Caco-2 (cell line): ENCODE results near the gene CDC37L1. TPM values are rescaled to one million over a fixed set of nuclear protein-coding genes. Genes with fewer than 3 reads are reported as not detected.

ENCODE experiments used
- BruUV-seq: library from RNA; stranded (reverse); fragments of 400-500 nt; replicated peaks from 2 replicates; lab custom pipeline; 2021; lab: Mats Ljungman, UMichigan
- CTCF ChIA-PET: fragments of 300-600 bp; sonication (Branson Sonifier 250); formaldehyde crosslinking; loops from one replicate; lab custom pipeline; 2022; ENCODE audit warnings: antibody characterized with exemption; lab: Charles Lee
- POLR2A ChIA-PET: fragments of 300-600 bp; sonication (Branson Sonifier 250); formaldehyde crosslinking; loops from one replicate; lab custom pipeline; 2022; ENCODE audit warnings: antibody characterized with exemption; lab: Charles Lee
- DNase-seq, 2 experiments: peaks; one replicate each; pipeline versions ENCODE4 v3.0.0 to v3.0.0-alpha.2; 2020 to 2022
- H3K27me3 ChIP-seq: replicated peaks from 2 replicates; pipeline ENCODE4 v1.6.0; 2011; ENCODE audit warnings: low read length; ENCODE audit not compliant: control insufficient read depth, insufficient read depth
- H3K36me3 ChIP-seq: 2 replicates; pipeline ENCODE4 v1.5.1; 2011; ENCODE audit warnings: low read length; ENCODE audit not compliant: control insufficient read depth, insufficient read depth
- H3K4me1 ChIP-seq: fragments of 250-450 bp; sonication (Bioruptor Pico); 2 replicates; pipeline ENCODE4 v1.5.1; 2020; ENCODE audit warnings: mild to moderate bottlenecking
- H3K4me3 ChIP-seq: 2 replicates; pipeline ENCODE4 v1.5.1; 2011; ENCODE audit warnings: low read depth, mild to moderate bottlenecking, control low read depth, low read length
- H3K9me3 ChIP-seq: fragments of 250-450 bp; sonication (Bioruptor Pico); 2 replicates; pipeline ENCODE4 v1.5.1; 2020; ENCODE audit warnings: mild to moderate bottlenecking, moderate library complexity
- H3K27ac Mint-ChIP-seq: one replicate; pipeline ENCODE4 v1.8.0; 2022; ENCODE audit warnings: mixed read lengths; ENCODE audit not compliant: unreplicated experiment
- H3K27me3 Mint-ChIP-seq: one replicate; pipeline ENCODE4 v1.8.0; 2022; ENCODE audit warnings: mixed read lengths; ENCODE audit not compliant: insufficient read depth, unreplicated experiment
- H3K36me3 Mint-ChIP-seq: one replicate; pipeline ENCODE4 v1.8.0; 2022; ENCODE audit warnings: mild to moderate bottlenecking, mixed read lengths; ENCODE audit not compliant: insufficient read depth, unreplicated experiment
- H3K4me1 Mint-ChIP-seq: one replicate; pipeline ENCODE4 v1.8.0; 2022; ENCODE audit warnings: low read depth, mixed read lengths; ENCODE audit not compliant: unreplicated experiment
- H3K4me3 Mint-ChIP-seq: one replicate; pipeline ENCODE4 v1.8.0; 2022; ENCODE audit warnings: mild to moderate bottlenecking, moderate library complexity, mixed read lengths; ENCODE audit not compliant: unreplicated experiment
- H3K9me3 Mint-ChIP-seq: one replicate; pipeline ENCODE4 v1.8.0; 2022; ENCODE audit warnings: mixed read lengths; ENCODE audit not compliant: unreplicated experiment
- intact Hi-C: fragments of 100-400 bp; cut with micrococcal nuclease; formaldehyde crosslinking; loops from one replicate; pipeline ENCODE4 v1.10.0; 2022; ENCODE audit not compliant: unreplicated experiment
- total RNA-seq: library from RNA; stranded (reverse); gene quantifications from 2 replicates; pipeline ENCODE4 v1.2.3, GENCODE V29; 2022
- TF ChIP-seq, protein P1 (sequence below), 2 experiments: fragments of 200-600 bp in 1 of 2; IDR thresholded peaks; 1 replicate in 1 of 2; 2 replicates in 1 of 2; pipeline versions ENCODE4 v1.5.1 to v1.8.0; 2011 to 2022; ENCODE audit warnings: antibody characterized with exemption in 1 of 2, control low read depth in 1 of 2, inconsistent platforms in 1 of 2, low read depth in 1 of 2, low read length in 1 of 2, mild to moderate bottlenecking in 1 of 2, moderate library complexity in 1 of 2; ENCODE audit not compliant: insufficient read depth in 1 of 2, severe bottlenecking in 1 of 2, unreplicated experiment in 1 of 2

CDC37L1 gene
- total RNA-seq, 1 experiment from 2014 or later, result 9.3 TPM

DNA sequence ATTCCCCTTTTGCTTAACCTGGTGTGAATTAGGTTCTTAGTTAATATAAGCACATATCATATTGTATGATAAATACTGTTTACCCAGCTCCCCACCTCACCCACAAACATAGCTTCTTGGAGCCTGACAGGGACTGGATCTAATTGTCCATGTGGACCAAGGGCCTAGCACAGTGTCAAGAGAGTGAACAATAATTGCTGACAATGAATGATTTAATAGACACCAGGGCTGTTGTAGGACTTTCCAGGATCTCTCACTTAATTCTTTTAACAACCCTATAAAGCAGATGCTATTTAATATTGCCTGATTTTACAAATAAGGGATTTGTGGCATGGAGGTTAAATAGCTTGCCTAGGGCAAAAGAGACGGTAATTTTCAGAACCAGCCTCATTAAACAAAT is 36.8 kb downstream of the CDC37L1 start:
- Mint-ChIP-seq H3K27ac (no peak overlapping the region), H3K27me3 (no peaks in the 10 kb centered on the region), H3K9me3 (peaks cover 12% of the 10 kb centered on the region), H3K4me1 (no peaks in the 10 kb centered on the region), H3K4me3 (no peak overlapping the region), H3K36me3 (peaks cover 13% of the 10 kb centered on the region)
- ChIA-PET POLR2A (no interaction called here), CTCF (no interaction called here)
- BruUV-seq, result no TSS peak
- TF ChIP-seq, protein P1, sequence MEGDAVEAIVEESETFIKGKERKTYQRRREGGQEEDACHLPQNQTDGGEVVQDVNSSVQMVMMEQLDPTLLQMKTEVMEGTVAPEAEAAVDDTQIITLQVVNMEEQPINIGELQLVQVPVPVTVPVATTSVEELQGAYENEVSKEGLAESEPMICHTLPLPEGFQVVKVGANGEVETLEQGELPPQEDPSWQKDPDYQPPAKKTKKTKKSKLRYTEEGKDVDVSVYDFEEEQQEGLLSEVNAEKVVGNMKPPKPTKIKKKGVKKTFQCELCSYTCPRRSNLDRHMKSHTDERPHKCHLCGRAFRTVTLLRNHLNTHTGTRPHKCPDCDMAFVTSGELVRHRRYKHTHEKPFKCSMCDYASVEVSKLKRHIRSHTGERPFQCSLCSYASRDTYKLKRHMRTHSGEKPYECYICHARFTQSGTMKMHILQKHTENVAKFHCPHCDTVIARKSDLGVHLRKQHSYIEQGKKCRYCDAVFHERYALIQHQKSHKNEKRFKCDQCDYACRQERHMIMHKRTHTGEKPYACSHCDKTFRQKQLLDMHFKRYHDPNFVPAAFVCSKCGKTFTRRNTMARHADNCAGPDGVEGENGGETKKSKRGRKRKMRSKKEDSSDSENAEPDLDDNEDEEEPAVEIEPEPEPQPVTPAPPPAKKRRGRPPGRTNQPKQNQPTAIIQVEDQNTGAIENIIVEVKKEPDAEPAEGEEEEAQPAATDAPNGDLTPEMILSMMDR (IDR thresholded peaks at IDR 0.05; ENCODE audit: insufficient read depth in 1 of 2, low read depth in 1 of 2, low read length in 1 of 2, severe bottlenecking in 1 of 2, unreplicated experiment in 1 of 2), result no peak
- no peak overlapping the region for H3K4me3 ChIP-seq
- no peaks in the 10 kb centered on the region for H3K36me3 ChIP-seq
- intact Hi-C loops, result no loop called here
- DNase-seq, result no peak
- H3K27me3 ChIP-seq, result no peaks in the 10 kb centered on the region
- H3K4me1 ChIP-seq, result no peaks in the 10 kb centered on the region
- no peaks in the 10 kb centered on the region for H3K9me3 ChIP-seq

DNA sequence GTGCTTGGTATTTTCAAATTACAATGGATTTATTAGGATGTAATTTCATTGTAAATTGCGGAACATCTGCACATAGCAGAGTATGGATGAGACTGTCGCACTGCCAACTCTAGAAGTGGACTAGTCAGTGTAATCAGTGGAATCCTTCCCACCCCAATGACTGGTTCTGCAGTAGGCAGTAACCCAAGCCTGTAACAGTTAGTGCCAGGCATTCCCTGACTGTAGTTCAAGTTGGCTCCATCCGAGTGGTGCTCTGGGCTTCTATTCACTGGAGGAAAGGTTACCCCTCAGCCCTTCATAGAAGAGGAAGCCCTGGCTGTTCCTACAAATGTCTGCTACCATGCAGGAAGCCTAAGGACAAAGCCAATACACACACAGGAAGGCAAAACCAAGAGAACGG is 38.4 kb downstream of the CDC37L1 start:
- no peak for DNase-seq
- Mint-ChIP-seq H3K36me3 (peaks cover 9% of the 10 kb centered on the region), H3K4me3 (no peak overlapping the region), H3K27ac (no peak overlapping the region), H3K4me1 (no peaks in the 10 kb centered on the region), H3K9me3 (peaks cover 12% of the 10 kb centered on the region), H3K27me3 (no peaks in the 10 kb centered on the region)
- H3K27me3 ChIP-seq, result no peaks in the 10 kb centered on the region
- ChIA-PET CTCF (no interaction called here), POLR2A (no interaction called here)
- no peak overlapping the region for H3K4me3 ChIP-seq
- BruUV-seq, result no TSS peak
- no peaks in the 10 kb centered on the region for H3K36me3 ChIP-seq
- no peaks in the 10 kb centered on the region for H3K9me3 ChIP-seq
- no peaks in the 10 kb centered on the region for H3K4me1 ChIP-seq
- TF ChIP-seq, protein P1 (IDR thresholded peaks at IDR 0.05; ENCODE audit: insufficient read depth in 1 of 2, low read depth in 1 of 2, low read length in 1 of 2, severe bottlenecking in 1 of 2, unreplicated experiment in 1 of 2), result no peak
- intact Hi-C loops, result no loop called here

DNA sequence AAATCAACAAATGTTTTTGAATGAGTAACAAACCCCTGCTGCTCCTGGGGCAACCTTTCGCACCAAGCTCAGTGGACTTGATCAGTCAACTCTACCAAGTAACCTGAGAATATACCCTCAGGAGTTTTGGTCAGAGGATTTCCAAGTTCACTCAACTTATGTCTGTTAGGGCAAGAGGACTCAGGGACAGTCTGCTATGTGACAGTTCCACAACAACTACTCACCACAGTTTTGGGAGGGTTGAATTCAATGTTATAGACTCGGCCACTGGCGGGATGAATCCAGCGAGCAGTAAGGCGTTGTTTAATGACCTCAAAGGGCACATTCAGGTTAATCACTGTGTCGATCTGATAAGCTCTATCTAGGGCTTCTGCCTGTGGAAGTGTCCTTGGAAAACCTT is 39.5 kb downstream of the CDC37L1 start:
- no TSS peak for BruUV-seq
- Mint-ChIP-seq H3K27ac (no peak overlapping the region), H3K4me3 (no peak overlapping the region), H3K4me1 (no peaks in the 10 kb centered on the region), H3K27me3 (no peaks in the 10 kb centered on the region), H3K9me3 (peaks cover 6% of the 10 kb centered on the region), H3K36me3 (peaks cover 9% of the 10 kb centered on the region)
- Histone ChIP-seq H3K4me3 (no peak overlapping the region), H3K27me3 (no peaks in the 10 kb centered on the region), H3K4me1 (no peaks in the 10 kb centered on the region), H3K9me3 (no peaks in the 10 kb centered on the region), H3K36me3 (no peaks in the 10 kb centered on the region)
- ChIA-PET POLR2A (no interaction called here), CTCF (no interaction called here)
- intact Hi-C loops, result no loop called here
- DNase-seq, result no peak
- TF ChIP-seq, protein P1 (IDR thresholded peaks at IDR 0.05; ENCODE audit: insufficient read depth in 1 of 2, low read depth in 1 of 2, low read length in 1 of 2, severe bottlenecking in 1 of 2, unreplicated experiment in 1 of 2), result no peak
